ENCODE measurements around the gene MRAP. TPM values are rescaled to one million over a fixed set of nuclear protein-coding genes. Genes with fewer than 3 reads are reported as not detected.

Gene MRAP
- total RNA-seq, 1 donor from 2014 or later = not detected

DNA sequence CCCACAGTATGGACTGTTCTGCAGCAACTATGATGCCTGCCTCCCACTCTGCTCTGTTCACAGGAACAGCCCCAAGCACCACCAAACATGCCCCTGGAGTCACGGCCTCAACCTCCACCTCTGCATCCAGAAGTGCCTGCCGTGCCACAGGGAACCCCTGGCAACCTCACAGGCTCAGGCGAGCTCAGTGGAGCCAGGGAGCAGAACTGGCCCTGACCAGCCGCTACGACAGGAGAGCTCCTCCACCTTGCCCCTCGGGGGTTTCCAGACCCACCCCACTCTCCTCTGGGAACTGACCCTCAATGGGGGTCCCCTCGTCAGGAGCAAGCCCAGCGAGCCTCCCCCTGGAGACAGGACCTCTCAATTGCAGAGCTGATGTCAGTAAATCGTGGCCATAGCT, 13.0 kb downstream of the MRAP start:
- H3K4me1 Mint-ChIP-seq = peaks cover 3% of the 10 kb centered on the region
- intact Hi-C loops (cut with micrococcal nuclease) = no loop called here
- H3K27me3 Mint-ChIP-seq = no peaks in the 10 kb centered on the region
- ATAC-seq (ENCODE audit: low read depth) (no peak), DNase-seq (no peak)
- ChIA-PET CTCF (no interaction called here), POLR2A (no interaction called here)
- H3K9me3 Mint-ChIP-seq = no peaks in the 10 kb centered on the region
- no peak overlapping the region for H3K27ac Mint-ChIP-seq
- H3K36me3 Mint-ChIP-seq (ENCODE audit: low read depth) = peaks cover 69% of the 10 kb centered on the region
- no peak overlapping the region for H3K4me3 Mint-ChIP-seq
- no peak for TF ChIP-seq CTCF (IDR thresholded peaks at IDR 0.05)

GRCh38 chr21:32312326-32312725, 13.7 kb downstream of the MRAP start:
- CTCF ChIA-PET = no interaction called here
- DNase-seq = no peak
- no peak for TF ChIP-seq CTCF (IDR thresholded peaks at IDR 0.05)
- intact Hi-C loops (cut with micrococcal nuclease) = no loop called here
- ATAC-seq (ENCODE audit: low read depth) = no peak
- Mint-ChIP-seq H3K36me3 (ENCODE audit: low read depth) (peaks cover 69% of the 10 kb centered on the region), H3K4me3 (no peak overlapping the region), H3K9me3 (no peaks in the 10 kb centered on the region), H3K27me3 (no peaks in the 10 kb centered on the region), H3K4me1 (peaks cover 3% of the 10 kb centered on the region), H3K27ac (no peak overlapping the region)
- POLR2A ChIA-PET = no interaction called here

DNA sequence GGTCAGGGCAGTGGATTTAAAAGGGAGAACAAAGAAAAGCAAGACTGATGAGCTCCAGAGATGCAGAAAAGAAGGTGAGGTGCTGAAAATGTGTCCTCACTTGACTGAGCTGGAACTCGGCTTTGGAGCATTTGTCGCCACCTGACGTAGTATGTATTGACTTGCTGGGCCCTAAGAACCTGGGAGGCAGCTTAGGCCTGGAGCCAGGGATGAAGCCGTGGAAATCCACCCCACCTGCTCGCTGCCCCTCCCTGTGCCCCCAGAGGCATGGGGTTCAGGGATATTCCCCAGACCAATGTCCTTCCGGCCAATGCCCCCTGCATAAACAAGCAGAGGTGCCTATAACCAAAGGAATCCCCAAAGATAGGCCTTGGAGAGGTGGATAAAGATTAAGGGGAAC, 14.3 kb downstream of the MRAP start:
- POLR2A ChIA-PET = no interaction called here
- no peaks in the 10 kb centered on the region for H3K27me3 Mint-ChIP-seq

GRCh38 chr21:32314806-32315205, 16.2 kb downstream of the MRAP start:
- no peaks in the 10 kb centered on the region for H3K9me3 Mint-ChIP-seq
- no peak overlapping the region for H3K4me3 Mint-ChIP-seq
- peaks cover 80% of the 10 kb centered on the region for H3K36me3 Mint-ChIP-seq (ENCODE audit: low read depth)
- H3K27me3 Mint-ChIP-seq = no peaks in the 10 kb centered on the region
- TF ChIP-seq CTCF (IDR thresholded peaks at IDR 0.05) = no peak
- DNase-seq (no peak), ATAC-seq (ENCODE audit: low read depth) (no peak)
- H3K4me1 Mint-ChIP-seq = peaks cover 3% of the 10 kb centered on the region
- ChIA-PET POLR2A (interaction anchor here (0.7 kb wide), 1 partner anchor 8 kb away, joined by 5 read pairs; no protein-coding TSS in a partner anchor), CTCF (no interaction called here)
- no peak overlapping the region for H3K27ac Mint-ChIP-seq
- intact Hi-C loops (cut with micrococcal nuclease) = no loop called here

More for the DNA sequence above, 14.3 kb downstream of the MRAP start:
- DNase-seq (no peak), ATAC-seq (ENCODE audit: low read depth) (no peak)
- peaks cover 73% of the 10 kb centered on the region for H3K36me3 Mint-ChIP-seq (ENCODE audit: low read depth)
- H3K9me3 Mint-ChIP-seq = no peaks in the 10 kb centered on the region
- CTCF ChIA-PET = no interaction called here
- H3K4me1 Mint-ChIP-seq = peaks cover 3% of the 10 kb centered on the region
- intact Hi-C loops (cut with micrococcal nuclease) = no loop called here
- H3K27ac Mint-ChIP-seq = no peak overlapping the region
- H3K4me3 Mint-ChIP-seq = no peak overlapping the region
- no peak for TF ChIP-seq CTCF (IDR thresholded peaks at IDR 0.05)

GRCh38 chr21:32315511-32316281, 17.0 kb downstream of the MRAP start:
- ATAC-seq (ENCODE audit: low read depth) (no peak), DNase-seq (no peak)
- no peaks in the 10 kb centered on the region for H3K27me3 Mint-ChIP-seq
- H3K4me3 Mint-ChIP-seq = no peak overlapping the region
- H3K4me1 Mint-ChIP-seq = peaks cover 3% of the 10 kb centered on the region
- H3K36me3 Mint-ChIP-seq (ENCODE audit: low read depth) = peaks cover 89% of the 10 kb centered on the region
- intact Hi-C loops (cut with micrococcal nuclease) = no loop called here
- H3K27ac Mint-ChIP-seq = no peak overlapping the region
- ChIA-PET POLR2A (interaction anchor here (0.7 kb wide), 1 partner anchor 10 kb away, joined by 3 read pairs; no protein-coding TSS in a partner anchor), CTCF (no interaction called here)
- no peaks in the 10 kb centered on the region for H3K9me3 Mint-ChIP-seq
- TF ChIP-seq CTCF (IDR thresholded peaks at IDR 0.05) = no peak

All from activated B cell treated with CpG ODN at 0.5 μM for 24 hours (primary cell).